Uterus (tissue), 4 donors: ENCODE data around the gene DNAH6. TPM values are rescaled to one million over a fixed set of nuclear protein-coding genes. Genes with fewer than 3 reads are reported as not detected.

Source experiments
- DNase-seq, 2 donors: peaks; one replicate each; pipeline ENCODE4 v3.0.0-alpha.2; 2019 to 2020
- H3K27ac ChIP-seq, 2 donors: fragments of 200-600 bp; sonication (generic); 1 replicate in 1 of 2; 2 replicates in 1 of 2; pipeline ENCODE4 v1.5.1; 2016 to 2018
- H3K27me3 ChIP-seq, 2 donors: fragments of 200-600 bp; sonication (generic); one replicate each; pipeline ENCODE4 v1.5.1; 2018 to 2019; ENCODE audit warnings: control low read depth in 1 of 2
- H3K36me3 ChIP-seq, 2 donors: fragments of 200-600 bp; sonication (generic); one replicate each; pipeline ENCODE4 v1.5.1; 2019; ENCODE audit warnings: control low read depth in 1 of 2
- H3K4me1 ChIP-seq, 2 donors: fragments of 200-600 bp; sonication (generic); one replicate each; pipeline ENCODE4 v1.5.1; 2018 to 2019; ENCODE audit warnings: control low read depth in 1 of 2
- H3K4me3 ChIP-seq, 2 donors: fragments of 200-600 bp; sonication (generic); 1 replicate in 1 of 2; 2 replicates in 1 of 2; pipeline ENCODE4 v1.5.1; 2018 to 2019; ENCODE audit warnings: mild to moderate bottlenecking in 1 of 2
- H3K9me3 ChIP-seq, 2 donors: fragments of 200-600 bp; sonication (generic); one replicate each; pipeline ENCODE4 v1.5.1; 2019; ENCODE audit warnings: control low read depth in 1 of 2
- CTCF ChIP-seq, 4 experiments: fragments of 200-600 bp in 2 of 4; fragments of 450-650 bp in 2 of 4; sonication (generic) in 2 of 4; IDR thresholded peaks; one replicate each; pipeline ENCODE4 v1.5.1; 2016 to 2019; ENCODE audit warnings: antibody characterized with exemption in 4 of 4, mild to moderate bottlenecking in 2 of 4, moderate library complexity in 1 of 4
- POLR2A ChIP-seq, 2 donors: fragments of 450-650 bp; IDR thresholded peaks; one replicate each; pipeline ENCODE4 v1.6.1; 2016; ENCODE audit warnings: antibody characterized with exemption in 2 of 2, mild to moderate bottlenecking in 1 of 2, moderate library complexity in 1 of 2
- intact Hi-C: fragments of 100-400 bp; cut with DNase I; formaldehyde crosslinking; loops from one replicate; pipeline ENCODE4 v1.15.1; 2023; ENCODE audit warnings: low total_unique reads
- total RNA-seq, 4 donors: library from RNA; depleted of rRNA in 3 of 4; stranded (reverse); fragments of >200 nt in 3 of 4; gene quantifications; one replicate each; pipeline versions ENCODE4 v1.1.0 to v1.2.4, GENCODE V29; 2014 to 2023
- donor health status: DM: yes; HTN: yes; CAD: no.

DNAH6 gene
- total RNA-seq, 4 donors from 2014 or later = 1.0 to 8.4 (median 2.7) TPM

GRCh38 chr2:84833481-84834150 lies 317.3 kb downstream of the DNAH6 start:
- Histone ChIP-seq H3K27ac (no peak overlapping the region), H3K9me3 (peaks cover 0 to 3% of the 10 kb centered on the region in 2 donors), H3K4me1 (no peaks in the 10 kb centered on the region), H3K36me3 (no peaks in the 10 kb centered on the region), H3K4me3 (no peak overlapping the region), H3K27me3 (no peaks in the 10 kb centered on the region)
- no peak for TF ChIP-seq POLR2A (IDR thresholded peaks at IDR 0.05)
- no peak for TF ChIP-seq CTCF (IDR thresholded peaks at IDR 0.05)
- DNase-seq = no peak
- intact Hi-C loops = no loop called here

- TF ChIP-seq CTCF (IDR thresholded peaks at IDR 0.05) (no peak), POLR2A (IDR thresholded peaks at IDR 0.05) (no peak)
- no peak for DNase-seq
- intact Hi-C loops = no loop called here
- Histone ChIP-seq H3K27me3 (no peaks in the 10 kb centered on the region), H3K4me1 (no peaks in the 10 kb centered on the region), H3K27ac (no peak overlapping the region), H3K9me3 (peaks cover 0 to 3% of the 10 kb centered on the region in 2 donors), H3K4me3 (no peak overlapping the region), H3K36me3 (no peaks in the 10 kb centered on the region)
These were observed 319.9 kb downstream of the DNAH6 start for GRCh38 chr2:84836215-84836614.

GRCh38 chr2:84838434-84839145 lies 322.3 kb downstream of the DNAH6 start:
- no peaks in the 10 kb centered on the region for H3K36me3 ChIP-seq
- DNase-seq = no peak
- TF ChIP-seq CTCF (IDR thresholded peaks at IDR 0.05) (no peak), POLR2A (IDR thresholded peaks at IDR 0.05) (no peak)
- intact Hi-C loops = no loop called here
- H3K27ac ChIP-seq = no peak overlapping the region
- no peaks in the 10 kb centered on the region for H3K4me1 ChIP-seq
- no peaks in the 10 kb centered on the region for H3K27me3 ChIP-seq
- peaks cover 0 to 3% of the 10 kb centered on the region in 2 donors for H3K9me3 ChIP-seq
- no peak overlapping the region for H3K4me3 ChIP-seq

GRCh38 chr2:84839851-84840250 lies 323.6 kb downstream of the DNAH6 start:
- Histone ChIP-seq H3K27me3 (no peaks in the 10 kb centered on the region), H3K4me1 (no peaks in the 10 kb centered on the region), H3K27ac (no peak overlapping the region), H3K36me3 (no peaks in the 10 kb centered on the region), H3K9me3 (peaks cover 0 to 3% of the 10 kb centered on the region in 2 donors), H3K4me3 (no peak overlapping the region)
- intact Hi-C loops = no loop called here
- TF ChIP-seq CTCF (IDR thresholded peaks at IDR 0.05) (no peak), POLR2A (IDR thresholded peaks at IDR 0.05) (no peak)
- DNase-seq = no peak

GRCh38 chr2:84840306-84840705 lies 324.0 kb downstream of the DNAH6 start:
- no peak for TF ChIP-seq CTCF (IDR thresholded peaks at IDR 0.05)
- TF ChIP-seq POLR2A (IDR thresholded peaks at IDR 0.05) = no peak
- no peak for DNase-seq
- H3K36me3 ChIP-seq = no peaks in the 10 kb centered on the region
- intact Hi-C loops = no loop called here
- no peaks in the 10 kb centered on the region for H3K4me1 ChIP-seq
- no peak overlapping the region for H3K4me3 ChIP-seq
- H3K27me3 ChIP-seq = no peaks in the 10 kb centered on the region
- no peak overlapping the region for H3K27ac ChIP-seq
- peaks cover 0 to 3% of the 10 kb centered on the region in 2 donors for H3K9me3 ChIP-seq
